SK-N-MC (cell line): Measurements from ENCODE around the gene LUZP2.

Experiments used
- EZH2 ChIP-seq: fragments of 200-600 bp; sonication (generic); IDR thresholded peaks from one replicate; pipeline ENCODE4 v1.6.1; 2017; ENCODE audit warnings: antibody characterized with exemption
- FOXP2 ChIP-seq: optimal IDR thresholded peaks from 2 replicates; pipeline ENCODE3; 2011; ENCODE audit warnings: mild to moderate bottlenecking, moderate library complexity; ENCODE audit not compliant: insufficient read depth; ENCODE audit errors: extremely low read length, control extremely low read depth
- POLR2AphosphoS5 ChIP-seq: IDR thresholded peaks from 2 replicates; pipeline ENCODE4 v1.6.1; 2012; ENCODE audit warnings: mild to moderate bottlenecking, low read depth, low read length, borderline replicate concordance

DNA sequence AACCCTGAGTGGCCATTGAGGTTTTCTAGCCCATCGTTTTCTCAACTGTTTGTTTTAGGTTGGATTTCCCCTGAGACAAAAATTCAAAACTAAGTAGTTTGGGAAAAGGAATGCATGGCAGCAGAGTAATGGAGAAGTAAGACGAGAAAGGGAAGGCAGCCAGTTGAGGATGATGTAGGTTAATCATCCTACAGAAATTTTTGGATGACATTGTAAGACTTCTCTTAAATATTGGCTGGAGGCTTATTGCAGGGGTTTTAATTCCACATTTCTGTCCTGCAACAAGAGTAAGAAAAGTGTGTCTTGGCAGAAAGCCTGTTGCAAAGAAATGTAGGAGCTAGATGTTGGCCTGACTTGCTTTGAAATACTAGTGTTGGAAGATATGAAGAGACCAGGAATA is 308.8 kb downstream of the LUZP2 start:
- TF ChIP-seq EZH2 (no peak), POLR2AphosphoS5 (no peak), FOXP2 (no peak)
